RWPE2 (cell line): ENCODE measurements around the gene HYCC1.

ENCODE experiments used
- ATAC-seq: fragments of 200-7000 bp; cut with Tn5 transposase; 3 replicates; pipeline ENCODE4 v1.9.1; 2021; ENCODE audit warnings: low read depth
- DNase-seq: peaks from one replicate; pipeline ENCODE4 v3.0.0-alpha.2; 2020; ENCODE audit warnings: low spot score
- H3K27ac ChIP-seq: fragments of 450-650 bp; 2 replicates; pipeline ENCODE4 v1.5.1; 2017; ENCODE audit warnings: mild to moderate bottlenecking; ENCODE audit not compliant: poor library complexity, severe bottlenecking
- H3K27me3 ChIP-seq: fragments of 250-450 bp; sonication (Bioruptor Pico); 2 replicates; pipeline ENCODE4 v1.5.1; 2021; ENCODE audit warnings: mild to moderate bottlenecking, moderate library complexity; ENCODE audit not compliant: insufficient read depth, poor library complexity, severe bottlenecking
- H3K36me3 ChIP-seq: fragments of 250-450 bp; sonication (Bioruptor Pico); 2 replicates; pipeline ENCODE4 v1.5.1; 2020; ENCODE audit warnings: low read depth, mild to moderate bottlenecking, moderate library complexity
- H3K4me1 ChIP-seq: fragments of 250-450 bp; sonication (Bioruptor Pico); 2 replicates; pipeline ENCODE4 v1.5.1; 2021; ENCODE audit warnings: mild to moderate bottlenecking, moderate library complexity; ENCODE audit not compliant: insufficient read depth, poor library complexity, severe bottlenecking
- H3K4me3 ChIP-seq: fragments of 250-450 bp; sonication (Bioruptor Pico); 2 replicates; pipeline ENCODE4 v1.5.1; 2021; ENCODE audit warnings: mild to moderate bottlenecking, moderate library complexity; ENCODE audit not compliant: severe bottlenecking
- H3K9me3 ChIP-seq: fragments of 250-450 bp; sonication (Bioruptor Pico); 2 replicates; pipeline ENCODE4 v1.5.1; 2021; ENCODE audit warnings: mild to moderate bottlenecking, moderate library complexity; ENCODE audit not compliant: severe bottlenecking
- TF ChIP-seq, protein P1 (sequence below): fragments of 450-650 bp; IDR thresholded peaks from one replicate; pipeline ENCODE4 v1.5.1; 2017; ENCODE audit warnings: mild to moderate bottlenecking, moderate library complexity; ENCODE audit not compliant: poor library complexity, severe bottlenecking

Gene HYCC1

DNA sequence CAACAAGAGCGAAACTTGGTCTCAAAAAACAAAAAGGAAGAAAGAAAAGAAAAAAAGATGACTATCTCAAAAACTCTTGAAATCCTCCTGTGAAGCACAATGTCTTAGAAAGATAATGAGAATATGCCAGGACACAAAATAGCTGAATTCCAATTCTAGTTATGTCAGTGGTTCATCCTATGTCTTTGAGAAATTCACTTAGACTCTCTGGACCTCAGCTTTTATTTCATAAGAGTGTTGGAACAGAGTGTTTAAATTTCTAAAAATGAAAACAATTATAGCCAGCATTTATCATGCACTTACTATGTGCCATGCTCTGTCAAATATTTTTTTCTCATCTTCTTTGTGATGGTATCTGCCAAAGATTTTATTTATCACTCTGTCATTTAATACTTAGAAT lies 13.3 kb upstream of the HYCC1 start:
- Histone ChIP-seq H3K27ac (no peak overlapping the region), H3K27me3 (no peaks in the 10 kb centered on the region), H3K36me3 (no peaks in the 10 kb centered on the region), H3K4me3 (no peak overlapping the region), H3K4me1 (peaks cover 5% of the 10 kb centered on the region), H3K9me3 (no peaks in the 10 kb centered on the region)
- TF ChIP-seq, protein P1, sequence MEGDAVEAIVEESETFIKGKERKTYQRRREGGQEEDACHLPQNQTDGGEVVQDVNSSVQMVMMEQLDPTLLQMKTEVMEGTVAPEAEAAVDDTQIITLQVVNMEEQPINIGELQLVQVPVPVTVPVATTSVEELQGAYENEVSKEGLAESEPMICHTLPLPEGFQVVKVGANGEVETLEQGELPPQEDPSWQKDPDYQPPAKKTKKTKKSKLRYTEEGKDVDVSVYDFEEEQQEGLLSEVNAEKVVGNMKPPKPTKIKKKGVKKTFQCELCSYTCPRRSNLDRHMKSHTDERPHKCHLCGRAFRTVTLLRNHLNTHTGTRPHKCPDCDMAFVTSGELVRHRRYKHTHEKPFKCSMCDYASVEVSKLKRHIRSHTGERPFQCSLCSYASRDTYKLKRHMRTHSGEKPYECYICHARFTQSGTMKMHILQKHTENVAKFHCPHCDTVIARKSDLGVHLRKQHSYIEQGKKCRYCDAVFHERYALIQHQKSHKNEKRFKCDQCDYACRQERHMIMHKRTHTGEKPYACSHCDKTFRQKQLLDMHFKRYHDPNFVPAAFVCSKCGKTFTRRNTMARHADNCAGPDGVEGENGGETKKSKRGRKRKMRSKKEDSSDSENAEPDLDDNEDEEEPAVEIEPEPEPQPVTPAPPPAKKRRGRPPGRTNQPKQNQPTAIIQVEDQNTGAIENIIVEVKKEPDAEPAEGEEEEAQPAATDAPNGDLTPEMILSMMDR = no peak
- DNase-seq (no peak), ATAC-seq (no peak)

DNA sequence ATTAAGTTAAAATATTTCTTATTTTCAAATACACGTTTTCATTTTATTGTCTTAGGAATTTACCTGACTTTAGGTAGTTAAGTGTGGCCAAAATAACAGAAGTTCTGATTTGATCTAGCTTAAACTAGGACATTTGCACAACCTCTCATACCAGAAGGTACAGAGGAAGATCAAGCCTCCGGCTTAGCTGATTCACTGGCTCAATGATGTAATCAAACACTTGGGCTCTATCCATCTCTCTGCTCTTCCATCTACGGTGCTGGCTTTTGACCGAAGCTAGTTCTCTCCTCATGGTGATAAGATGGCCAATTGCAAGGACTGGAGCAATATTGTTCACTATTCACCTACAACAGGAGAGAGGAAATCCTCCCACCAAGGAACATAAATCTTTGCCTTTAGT lies 12.2 kb upstream of the HYCC1 start:
- H3K27me3 ChIP-seq = no peaks in the 10 kb centered on the region
- TF ChIP-seq, protein P1 = no peak
- no peak overlapping the region for H3K27ac ChIP-seq
- no peak overlapping the region for H3K4me3 ChIP-seq
- no peak for DNase-seq
- ATAC-seq = 0 out of 3 replicates have a peak, but pooled peaks have one; percentile 60
- peaks cover 16% of the 10 kb centered on the region for H3K4me1 ChIP-seq
- H3K36me3 ChIP-seq = no peaks in the 10 kb centered on the region
- H3K9me3 ChIP-seq = peaks cover 3% of the 10 kb centered on the region

DNA sequence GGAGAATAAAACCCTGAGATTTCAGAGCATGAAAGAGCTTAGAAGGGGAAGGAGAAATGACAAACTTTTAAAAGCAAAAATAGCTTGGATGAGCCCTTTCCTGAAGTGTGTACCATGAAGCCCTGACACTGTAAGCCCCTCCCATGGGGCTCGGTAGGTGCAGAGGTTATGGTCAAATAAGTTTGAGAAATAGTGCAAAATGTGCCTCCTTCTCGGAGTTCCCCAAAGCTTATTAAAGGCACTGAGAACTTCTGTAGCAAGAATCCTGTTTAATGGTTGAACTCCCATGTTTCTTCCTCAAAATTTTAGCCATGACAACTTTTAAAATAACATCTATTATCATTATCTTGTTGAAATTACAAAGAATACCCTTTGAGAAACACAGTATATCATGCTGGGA lies 10.5 kb upstream of the HYCC1 start:
- DNase-seq = no peak
- no peak for ATAC-seq
- H3K27me3 ChIP-seq = no peaks in the 10 kb centered on the region
- no peak overlapping the region for H3K27ac ChIP-seq
- H3K4me1 ChIP-seq = peaks cover 28% of the 10 kb centered on the region
- no peaks in the 10 kb centered on the region for H3K36me3 ChIP-seq
- H3K9me3 ChIP-seq = peaks cover 3% of the 10 kb centered on the region
- TF ChIP-seq, protein P1 = no peak
- no peak overlapping the region for H3K4me3 ChIP-seq

DNA sequence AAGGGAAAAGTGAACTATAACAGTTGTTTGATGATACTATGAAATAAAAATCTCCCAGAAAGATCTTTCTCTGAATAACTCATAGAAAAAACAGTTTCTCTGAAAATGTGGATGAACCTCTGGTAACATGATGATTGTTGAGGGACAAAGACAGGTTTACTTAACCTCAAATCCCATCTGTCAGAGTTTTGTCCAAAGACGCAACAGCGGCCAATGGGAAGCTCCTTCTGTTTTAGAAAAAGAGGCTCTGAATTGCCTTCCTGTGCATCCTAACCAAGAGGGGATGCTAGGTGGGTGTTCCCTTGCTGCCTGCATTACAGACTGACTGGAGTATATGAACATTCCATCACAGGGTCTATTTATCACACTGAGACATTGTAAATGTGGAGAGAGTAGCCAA lies 8.9 kb upstream of the HYCC1 start:
- TF ChIP-seq, protein P1 = no peak
- no peak for DNase-seq
- H3K27ac ChIP-seq = peak overlapping the region; percentile 83
- no peak for ATAC-seq
- no peak overlapping the region for H3K4me3 ChIP-seq
- peaks cover 3% of the 10 kb centered on the region for H3K9me3 ChIP-seq
- peaks cover 34% of the 10 kb centered on the region for H3K4me1 ChIP-seq
- no peaks in the 10 kb centered on the region for H3K27me3 ChIP-seq
- H3K36me3 ChIP-seq = no peaks in the 10 kb centered on the region

DNA sequence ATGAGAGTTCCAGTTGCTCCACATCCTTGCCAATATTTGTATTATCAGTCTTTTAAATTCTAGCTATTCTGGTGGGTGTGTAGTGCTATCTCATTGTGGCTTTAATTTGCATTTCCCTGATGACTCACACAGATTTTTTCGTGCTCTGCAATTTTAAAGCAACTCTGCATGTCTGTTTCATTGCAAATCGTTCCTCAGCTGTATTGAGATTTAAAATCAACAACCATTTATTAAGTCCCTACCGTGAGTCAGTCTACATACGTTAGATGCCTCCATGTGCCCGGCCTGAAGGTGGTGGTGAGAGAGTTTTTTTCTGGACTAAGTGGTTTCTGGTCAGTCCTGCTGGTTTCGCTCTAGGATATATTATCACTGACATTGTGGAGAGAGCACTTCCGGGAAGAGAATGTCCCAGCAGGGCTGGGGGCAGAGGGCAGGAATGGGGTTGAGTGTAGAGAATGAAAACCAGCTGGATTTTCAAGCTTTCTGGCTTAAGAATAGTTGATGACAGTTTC lies 8.4 kb upstream of the HYCC1 start:
- Histone ChIP-seq H3K4me3 (no peak overlapping the region), H3K4me1 (peaks cover 34% of the 10 kb centered on the region)

More for the DNA sequence above, 8.4 kb upstream of the HYCC1 start:
- Histone ChIP-seq H3K36me3 (no peaks in the 10 kb centered on the region), H3K27ac (peak overlapping the region; percentile 83), H3K27me3 (no peaks in the 10 kb centered on the region), H3K9me3 (peaks cover 3% of the 10 kb centered on the region)
- ATAC-seq (peak; percentile 30; the same call in 2 of the 3 replicates), DNase-seq (no peak)
- TF ChIP-seq, protein P1 = no peak
